Karpas-422 (cell line): ENCODE results near the gene CHRM2. TPM values are rescaled to one million over a fixed set of nuclear protein-coding genes. Genes with fewer than 3 reads are reported as not detected.

Source experiments
- DNase-seq: peaks from one replicate; pipeline ENCODE4 v3.0.0-alpha.2; 2015
- H2AFZ ChIP-seq: fragments of 200-600 bp; sonication (generic); 2 replicates; pipeline ENCODE4 v1.6.1; 2014; ENCODE audit warnings: antibody characterized with exemption, low read length, mixed read lengths
- H3K27ac ChIP-seq: fragments of 200-600 bp; sonication (generic); 2 replicates; pipeline ENCODE4 v1.5.1; 2014; ENCODE audit warnings: mild to moderate bottlenecking, low read length, moderate library complexity
- H3K27me3 ChIP-seq: fragments of 200-600 bp; sonication (generic); 2 replicates; pipeline ENCODE4 v1.6.1; 2014; ENCODE audit warnings: low read length, mixed read lengths
- H3K36me3 ChIP-seq: fragments of 200-600 bp; sonication (generic); 2 replicates; pipeline ENCODE4 v1.6.1; 2014; ENCODE audit warnings: low read length, mixed read lengths; ENCODE audit not compliant: insufficient read depth
- H3K4me1 ChIP-seq: fragments of 200-600 bp; sonication (generic); 2 replicates; pipeline ENCODE4 v1.6.1; 2014; ENCODE audit warnings: mild to moderate bottlenecking, low read length, mixed read lengths
- H3K4me2 ChIP-seq: fragments of 200-600 bp; sonication (generic); 2 replicates; pipeline ENCODE4 v1.6.1; 2014; ENCODE audit warnings: low read length, low read depth, mild to moderate bottlenecking; ENCODE audit not compliant: poor library complexity, severe bottlenecking
- H3K4me3 ChIP-seq: fragments of 200-600 bp; sonication (generic); 2 replicates; pipeline ENCODE4 v1.5.1; 2014; ENCODE audit warnings: mild to moderate bottlenecking, antibody characterized with exemption, low read length, mixed read lengths
- H3K79me2 ChIP-seq: fragments of 200-600 bp; sonication (generic); 2 replicates; pipeline ENCODE4 v1.6.1; 2014; ENCODE audit warnings: mild to moderate bottlenecking, low read length, mixed read lengths
- H3K9ac ChIP-seq: fragments of 200-600 bp; sonication (generic); 2 replicates; pipeline ENCODE4 v1.6.0; 2014; ENCODE audit warnings: low read length
- H3K9me2 ChIP-seq: fragments of 200-600 bp; sonication (generic), shearing (Covaris generic); replicated peaks from 2 replicates; pipeline ENCODE4 v1.6.0; 2014; ENCODE audit warnings: mild to moderate bottlenecking, low read length, moderate library complexity; ENCODE audit not compliant: insufficient read depth
- H3K9me3 ChIP-seq: fragments of 300-700, 200-600 bp; sonication (generic); 2 replicates; pipeline ENCODE4 v1.6.1; 2014; ENCODE audit warnings: low read length, mixed read lengths
- H4K20me1 ChIP-seq: fragments of 200-600 bp; sonication (generic); 2 replicates; pipeline ENCODE4 v1.6.1; 2014; ENCODE audit warnings: mild to moderate bottlenecking, antibody characterized with exemption, low read length, low read depth; ENCODE audit not compliant: insufficient read depth
- total RNA-seq: library from RNA; depleted of rRNA; stranded (reverse); fragments of >200 nt; shearing (Covaris generic); gene quantifications from 2 replicates; pipeline ENCODE4 v1.2.3, GENCODE V29; 2014; ENCODE audit warnings: low replicate concordance

The CHRM2 gene
- total RNA-seq, 1 experiment from 2014 or later: not detected

- Histone ChIP-seq H3K4me2 (no peak overlapping the region), H3K4me3 (no peak overlapping the region), H3K9me3 (no peaks in the 10 kb centered on the region), H3K9me2 (no peaks in the 10 kb centered on the region), H3K9ac (no peak overlapping the region), H4K20me1 (no peaks in the 10 kb centered on the region), H3K36me3 (no peaks in the 10 kb centered on the region), H3K4me1 (0 out of 2 replicates have a peak, but pooled peaks cover 2% of the 10 kb centered on the region), H2AFZ (no peak overlapping the region), H3K79me2 (no peaks in the 10 kb centered on the region), H3K27ac (no peak overlapping the region), H3K27me3 (no peaks in the 10 kb centered on the region)
- DNase-seq: no peak
These were observed 10.4 kb downstream of the CHRM2 start for GRCh38 chr7:136878878-136879277.

- Histone ChIP-seq H3K9ac (no peak overlapping the region), H3K4me2 (no peak overlapping the region), H4K20me1 (no peaks in the 10 kb centered on the region), H3K79me2 (no peaks in the 10 kb centered on the region), H3K9me3 (no peaks in the 10 kb centered on the region), H3K4me3 (no peak overlapping the region), H3K36me3 (no peaks in the 10 kb centered on the region), H3K27ac (no peak overlapping the region), H3K4me1 (0 out of 2 replicates have a peak, but pooled peaks cover 2% of the 10 kb centered on the region), H3K9me2 (no peaks in the 10 kb centered on the region), H3K27me3 (no peaks in the 10 kb centered on the region), H2AFZ (no peak overlapping the region)
- DNase-seq: no peak
These were observed 14.6 kb downstream of the CHRM2 start for GRCh38 chr7:136883046-136883445.

- no peaks in the 10 kb centered on the region for H3K4me1 ChIP-seq
- no peak overlapping the region for H3K4me3 ChIP-seq
- no peak overlapping the region for H3K4me2 ChIP-seq
- no peaks in the 10 kb centered on the region for H4K20me1 ChIP-seq
- no peaks in the 10 kb centered on the region for H3K36me3 ChIP-seq
- no peaks in the 10 kb centered on the region for H3K79me2 ChIP-seq
- no peaks in the 10 kb centered on the region for H3K27me3 ChIP-seq
- no peak overlapping the region for H3K9ac ChIP-seq
- H3K9me2 ChIP-seq: no peaks in the 10 kb centered on the region
- H3K9me3 ChIP-seq: no peaks in the 10 kb centered on the region
- DNase-seq: no peak
- H2AFZ ChIP-seq: no peak overlapping the region
- H3K27ac ChIP-seq: no peak overlapping the region
These were observed 16.0 kb downstream of the CHRM2 start for GRCh38 chr7:136884492-136884891.

- no peak overlapping the region for H3K27ac ChIP-seq
- no peaks in the 10 kb centered on the region for H3K9me2 ChIP-seq
- H3K9me3 ChIP-seq: no peaks in the 10 kb centered on the region
- no peak overlapping the region for H3K4me2 ChIP-seq
- no peak overlapping the region for H3K9ac ChIP-seq
- H3K36me3 ChIP-seq: no peaks in the 10 kb centered on the region
- no peaks in the 10 kb centered on the region for H3K27me3 ChIP-seq
- H3K4me3 ChIP-seq: no peak overlapping the region
- DNase-seq: no peak
- H4K20me1 ChIP-seq: no peaks in the 10 kb centered on the region
- H2AFZ ChIP-seq: no peak overlapping the region
- H3K79me2 ChIP-seq: no peaks in the 10 kb centered on the region
- H3K4me1 ChIP-seq: no peaks in the 10 kb centered on the region
These were observed 18.9 kb downstream of the CHRM2 start for GRCh38 chr7:136887317-136887716.

GRCh38 chr7:136890399-136890798, 21.9 kb downstream of the CHRM2 start:
- Histone ChIP-seq H3K9me2 (no peaks in the 10 kb centered on the region), H3K4me1 (no peaks in the 10 kb centered on the region), H3K4me2 (no peak overlapping the region), H3K9me3 (no peaks in the 10 kb centered on the region), H3K9ac (no peak overlapping the region), H4K20me1 (no peaks in the 10 kb centered on the region), H3K36me3 (no peaks in the 10 kb centered on the region), H3K4me3 (no peak overlapping the region), H3K79me2 (no peaks in the 10 kb centered on the region), H3K27ac (no peak overlapping the region), H2AFZ (no peak overlapping the region), H3K27me3 (no peaks in the 10 kb centered on the region)
- no peak for DNase-seq

- no peak for DNase-seq
- no peaks in the 10 kb centered on the region for H3K79me2 ChIP-seq
- H3K27ac ChIP-seq: no peak overlapping the region
- H4K20me1 ChIP-seq: no peaks in the 10 kb centered on the region
- no peaks in the 10 kb centered on the region for H3K4me1 ChIP-seq
- H3K36me3 ChIP-seq: no peaks in the 10 kb centered on the region
- H3K9me3 ChIP-seq: no peaks in the 10 kb centered on the region
- no peak overlapping the region for H3K4me3 ChIP-seq
- H2AFZ ChIP-seq: no peak overlapping the region
- H3K4me2 ChIP-seq: no peak overlapping the region
- no peak overlapping the region for H3K9ac ChIP-seq
- H3K27me3 ChIP-seq: no peaks in the 10 kb centered on the region
- H3K9me2 ChIP-seq: no peaks in the 10 kb centered on the region
These were observed 23.4 kb downstream of the CHRM2 start for GRCh38 chr7:136891850-136892249.

- no peaks in the 10 kb centered on the region for H4K20me1 ChIP-seq
- no peak overlapping the region for H3K9ac ChIP-seq
- H3K36me3 ChIP-seq: no peaks in the 10 kb centered on the region
- no peaks in the 10 kb centered on the region for H3K79me2 ChIP-seq
- H2AFZ ChIP-seq: no peak overlapping the region
- H3K4me2 ChIP-seq: no peak overlapping the region
- H3K9me3 ChIP-seq: no peaks in the 10 kb centered on the region
- H3K27me3 ChIP-seq: no peaks in the 10 kb centered on the region
- no peak for DNase-seq
- no peaks in the 10 kb centered on the region for H3K9me2 ChIP-seq
- no peaks in the 10 kb centered on the region for H3K4me1 ChIP-seq
- no peak overlapping the region for H3K4me3 ChIP-seq
- no peak overlapping the region for H3K27ac ChIP-seq
These were observed 26.3 kb downstream of the CHRM2 start for GRCh38 chr7:136894789-136895188.

- H3K4me1 ChIP-seq: no peaks in the 10 kb centered on the region
These were observed 29.2 kb downstream of the CHRM2 start for GRCh38 chr7:136897676-136898075.

GRCh38 chr7:136900005-136900404, 31.6 kb downstream of the CHRM2 start:
- H3K9me2 ChIP-seq: no peaks in the 10 kb centered on the region
- H3K79me2 ChIP-seq: no peaks in the 10 kb centered on the region
- DNase-seq: no peak
- no peaks in the 10 kb centered on the region for H3K27me3 ChIP-seq
- H3K9ac ChIP-seq: no peak overlapping the region
- no peak overlapping the region for H3K27ac ChIP-seq
- no peaks in the 10 kb centered on the region for H3K9me3 ChIP-seq
- H3K4me1 ChIP-seq: no peaks in the 10 kb centered on the region
- H4K20me1 ChIP-seq: no peaks in the 10 kb centered on the region
- no peaks in the 10 kb centered on the region for H3K36me3 ChIP-seq
- H2AFZ ChIP-seq: no peak overlapping the region
- H3K4me3 ChIP-seq: no peak overlapping the region
- no peak overlapping the region for H3K4me2 ChIP-seq

More at GRCh38 chr7:136897676-136898075, 29.2 kb downstream of the CHRM2 start:
- Histone ChIP-seq H3K79me2 (no peaks in the 10 kb centered on the region), H3K36me3 (no peaks in the 10 kb centered on the region), H3K4me2 (no peak overlapping the region), H3K4me3 (no peak overlapping the region), H3K27ac (no peak overlapping the region), H4K20me1 (no peaks in the 10 kb centered on the region), H3K9ac (no peak overlapping the region), H3K27me3 (no peaks in the 10 kb centered on the region), H3K9me2 (no peaks in the 10 kb centered on the region), H2AFZ (no peak overlapping the region), H3K9me3 (no peaks in the 10 kb centered on the region)
- DNase-seq: no peak
